ENCODE results near the gene UQCRQ. TPM values are rescaled to one million over a fixed set of nuclear protein-coding genes. Genes with fewer than 3 reads are reported as not detected.

UQCRQ gene
- total RNA-seq, 1 donor, result 76.0 TPM

DNA sequence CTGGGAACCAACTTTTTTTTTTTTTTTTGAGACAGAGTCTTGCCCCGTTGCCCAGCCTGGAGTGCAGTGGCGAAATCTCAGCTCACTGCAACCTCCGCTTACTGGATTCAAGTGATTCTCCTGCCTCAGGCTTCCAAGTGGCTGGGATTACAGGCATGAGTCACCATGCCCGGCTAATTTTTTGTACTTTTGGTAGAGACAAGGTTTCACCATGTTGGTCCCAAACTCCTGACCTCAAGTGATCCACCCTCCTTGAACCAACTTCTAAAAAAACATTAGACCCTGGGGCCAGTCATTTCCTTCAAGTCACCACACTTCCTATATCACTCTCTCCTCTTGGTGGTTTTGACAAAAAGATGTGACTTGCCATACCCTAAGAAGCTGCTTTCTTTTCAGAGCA is 25.1 kb upstream of the UQCRQ start:
- H3K4me3 ChIP-seq (ENCODE audit: insufficient read depth, low read length), result no peak overlapping the region
- no peak overlapping the region for H2AFZ ChIP-seq (ENCODE audit: low read length)

DNA sequence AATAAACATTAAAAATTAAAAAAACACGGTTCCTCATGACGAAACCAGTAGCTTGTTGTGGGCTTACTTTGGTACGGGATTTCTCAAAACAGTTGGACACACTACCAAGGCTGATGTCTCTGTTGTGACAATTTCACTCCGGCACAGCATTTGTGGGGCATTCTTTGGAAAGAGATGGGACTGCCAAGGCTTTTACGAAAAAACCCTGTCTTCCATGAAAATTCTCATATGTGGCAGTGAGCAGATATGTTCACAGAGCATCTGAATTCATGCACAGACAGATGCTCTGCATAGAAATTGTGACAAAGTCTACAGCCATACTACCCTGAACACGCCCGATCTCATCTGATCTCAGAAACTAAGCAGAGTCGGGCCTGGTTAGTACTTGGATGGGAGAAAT is 18.2 kb upstream of the UQCRQ start:
- Histone ChIP-seq H3K36me3 (ENCODE audit: insufficient read depth, low read length) (no peaks in the 10 kb centered on the region), H3K4me1 (ENCODE audit: insufficient read depth, low read length) (no peaks in the 10 kb centered on the region), H3K27ac (ENCODE audit: low read depth, low read length) (no peak overlapping the region), H3K27me3 (ENCODE audit: insufficient read depth, low read length) (no peaks in the 10 kb centered on the region), H3K4me3 (ENCODE audit: insufficient read depth, low read length) (no peak overlapping the region), H3K79me2 (ENCODE audit: insufficient read depth, low read length) (no peaks in the 10 kb centered on the region), H3K9me3 (ENCODE audit: low read depth, low read length) (no peaks in the 10 kb centered on the region), H4K20me1 (ENCODE audit: insufficient read depth, low read length) (no peaks in the 10 kb centered on the region), H3K4me2 (ENCODE audit: insufficient read depth, low read length) (no peak overlapping the region), H2AFZ (ENCODE audit: low read length) (no peak overlapping the region)
- DNase-seq (ENCODE audit: insufficient read length, low spot score, missing footprints), result no peak
- TF ChIP-seq, protein P1, sequence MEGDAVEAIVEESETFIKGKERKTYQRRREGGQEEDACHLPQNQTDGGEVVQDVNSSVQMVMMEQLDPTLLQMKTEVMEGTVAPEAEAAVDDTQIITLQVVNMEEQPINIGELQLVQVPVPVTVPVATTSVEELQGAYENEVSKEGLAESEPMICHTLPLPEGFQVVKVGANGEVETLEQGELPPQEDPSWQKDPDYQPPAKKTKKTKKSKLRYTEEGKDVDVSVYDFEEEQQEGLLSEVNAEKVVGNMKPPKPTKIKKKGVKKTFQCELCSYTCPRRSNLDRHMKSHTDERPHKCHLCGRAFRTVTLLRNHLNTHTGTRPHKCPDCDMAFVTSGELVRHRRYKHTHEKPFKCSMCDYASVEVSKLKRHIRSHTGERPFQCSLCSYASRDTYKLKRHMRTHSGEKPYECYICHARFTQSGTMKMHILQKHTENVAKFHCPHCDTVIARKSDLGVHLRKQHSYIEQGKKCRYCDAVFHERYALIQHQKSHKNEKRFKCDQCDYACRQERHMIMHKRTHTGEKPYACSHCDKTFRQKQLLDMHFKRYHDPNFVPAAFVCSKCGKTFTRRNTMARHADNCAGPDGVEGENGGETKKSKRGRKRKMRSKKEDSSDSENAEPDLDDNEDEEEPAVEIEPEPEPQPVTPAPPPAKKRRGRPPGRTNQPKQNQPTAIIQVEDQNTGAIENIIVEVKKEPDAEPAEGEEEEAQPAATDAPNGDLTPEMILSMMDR (IDR thresholded peaks at IDR 0.05; ENCODE audit: extremely low read depth, low read depth, low read length), result no peak

More for the DNA sequence above, 25.1 kb upstream of the UQCRQ start:
- Histone ChIP-seq H3K79me2 (ENCODE audit: insufficient read depth, low read length) (no peaks in the 10 kb centered on the region), H3K4me2 (ENCODE audit: insufficient read depth, low read length) (no peak overlapping the region), H4K20me1 (ENCODE audit: insufficient read depth, low read length) (no peaks in the 10 kb centered on the region), H3K27me3 (ENCODE audit: insufficient read depth, low read length) (no peaks in the 10 kb centered on the region), H3K4me1 (ENCODE audit: insufficient read depth, low read length) (peaks cover 24% of the 10 kb centered on the region), H3K36me3 (ENCODE audit: insufficient read depth, low read length) (no peaks in the 10 kb centered on the region), H3K9me3 (ENCODE audit: low read depth, low read length) (no peaks in the 10 kb centered on the region), H3K27ac (ENCODE audit: low read depth, low read length) (no peak overlapping the region)
- DNase-seq (ENCODE audit: insufficient read length, low spot score, missing footprints), result peak; percentile 2
- TF ChIP-seq, protein P1 (IDR thresholded peaks at IDR 0.05; ENCODE audit: extremely low read depth, low read depth, low read length), result no peak

DNA sequence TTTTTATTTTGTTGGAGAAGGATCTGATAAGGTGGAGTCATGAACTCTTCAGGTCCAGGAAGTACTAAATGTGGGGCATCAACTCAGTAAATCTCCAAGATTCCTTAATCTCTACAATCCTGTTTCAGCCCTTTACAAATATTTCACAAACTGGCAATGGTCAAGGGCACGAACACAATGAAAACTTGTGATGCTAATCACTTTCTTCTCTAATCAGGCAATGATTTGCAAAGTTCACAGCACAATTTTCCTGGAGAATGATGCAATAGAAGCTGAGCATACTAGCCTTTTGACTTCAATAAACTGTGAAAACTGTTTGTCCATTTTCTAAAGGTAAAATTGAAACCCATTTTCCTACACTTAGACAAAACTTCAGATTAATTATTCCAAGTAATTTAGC is 17.1 kb upstream of the UQCRQ start:
- no peak overlapping the region for H3K27ac ChIP-seq (ENCODE audit: low read depth, low read length)
- H2AFZ ChIP-seq (ENCODE audit: low read length), result no peak overlapping the region
- no peaks in the 10 kb centered on the region for H3K36me3 ChIP-seq (ENCODE audit: insufficient read depth, low read length)
- no peaks in the 10 kb centered on the region for H3K9me3 ChIP-seq (ENCODE audit: low read depth, low read length)
- H3K4me2 ChIP-seq (ENCODE audit: insufficient read depth, low read length), result no peak overlapping the region
- H3K4me1 ChIP-seq (ENCODE audit: insufficient read depth, low read length), result no peaks in the 10 kb centered on the region
- H3K79me2 ChIP-seq (ENCODE audit: insufficient read depth, low read length), result no peaks in the 10 kb centered on the region
- TF ChIP-seq, protein P1 (IDR thresholded peaks at IDR 0.05; ENCODE audit: extremely low read depth, low read depth, low read length), result no peak
- no peaks in the 10 kb centered on the region for H3K27me3 ChIP-seq (ENCODE audit: insufficient read depth, low read length)
- no peak overlapping the region for H3K4me3 ChIP-seq (ENCODE audit: insufficient read depth, low read length)
- no peaks in the 10 kb centered on the region for H4K20me1 ChIP-seq (ENCODE audit: insufficient read depth, low read length)
- DNase-seq (ENCODE audit: insufficient read length, low spot score, missing footprints), result no peak

DNA sequence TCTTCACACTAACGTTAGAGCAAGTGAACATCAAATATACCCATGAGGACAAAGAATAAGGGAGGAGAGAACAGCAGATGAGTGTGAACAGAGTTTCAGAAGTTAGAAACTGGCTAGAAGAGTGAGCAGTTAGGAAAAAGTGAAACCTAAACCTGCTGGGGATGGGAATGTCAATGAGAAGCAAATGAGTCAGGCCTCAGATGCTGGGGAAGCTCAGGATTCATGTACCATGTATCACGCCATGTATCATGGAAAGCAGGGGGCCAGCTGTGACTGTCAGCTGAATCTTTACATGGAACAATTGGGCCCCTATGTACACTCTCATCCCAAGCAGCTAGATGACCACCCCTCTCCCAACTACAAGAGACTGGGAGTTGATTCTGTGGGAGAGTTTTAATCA is 16.4 kb upstream of the UQCRQ start:
- Histone ChIP-seq H4K20me1 (ENCODE audit: insufficient read depth, low read length) (no peaks in the 10 kb centered on the region), H2AFZ (ENCODE audit: low read length) (peak overlapping the region; percentile 57), H3K4me3 (ENCODE audit: insufficient read depth, low read length) (no peak overlapping the region), H3K9me3 (ENCODE audit: low read depth, low read length) (no peaks in the 10 kb centered on the region), H3K4me1 (ENCODE audit: insufficient read depth, low read length) (no peaks in the 10 kb centered on the region), H3K79me2 (ENCODE audit: insufficient read depth, low read length) (no peaks in the 10 kb centered on the region), H3K4me2 (ENCODE audit: insufficient read depth, low read length) (no peak overlapping the region), H3K36me3 (ENCODE audit: insufficient read depth, low read length) (no peaks in the 10 kb centered on the region), H3K27me3 (ENCODE audit: insufficient read depth, low read length) (no peaks in the 10 kb centered on the region), H3K27ac (ENCODE audit: low read depth, low read length) (no peak overlapping the region)
- TF ChIP-seq, protein P1 (IDR thresholded peaks at IDR 0.05; ENCODE audit: extremely low read depth, low read depth, low read length), result no peak
- DNase-seq (ENCODE audit: insufficient read length, low spot score, missing footprints), result peak; percentile 84
